ENCODE measurements around the gene SVIL.
"Not testable (repeated sequence)": the region's sequence is repeated elsewhere in the genome, so short reads cannot be mapped to it uniquely, and the experiment has no call there.

Gene SVIL

GRCh38 chr10:29516309-29516932 lies 118.3 kb downstream of the SVIL start:
- not testable (repeated sequence) for DNase-seq (ENCODE audit: low spot score)

- DNase-seq (ENCODE audit: low spot score): not testable (repeated sequence)
These were observed 118.9 kb downstream of the SVIL start for GRCh38 chr10:29515879-29516278.

GRCh38 chr10:29515104-29515503 lies 119.7 kb downstream of the SVIL start:
- DNase-seq (ENCODE audit: low spot score): not testable (repeated sequence)

- DNase-seq (ENCODE audit: low spot score): no peak
These were observed 120.5 kb downstream of the SVIL start for GRCh38 chr10:29514306-29514705.

GRCh38 chr10:29512425-29512974 lies 122.3 kb downstream of the SVIL start:
- DNase-seq (ENCODE audit: low spot score): no peak

GRCh38 chr10:29511806-29512205 lies 123.0 kb downstream of the SVIL start:
- not testable (repeated sequence) for DNase-seq (ENCODE audit: low spot score)

- DNase-seq (ENCODE audit: low spot score): not testable (repeated sequence)
These were observed 124.2 kb downstream of the SVIL start for GRCh38 chr10:29510483-29511157.

GRCh38 chr10:29508554-29509244 lies 126.1 kb downstream of the SVIL start:
- no peak for DNase-seq (ENCODE audit: low spot score)

- DNase-seq (ENCODE audit: low spot score): not testable (repeated sequence)
These were observed 127.0 kb downstream of the SVIL start for GRCh38 chr10:29507750-29508149.

GRCh38 chr10:29506324-29506921 lies 128.3 kb downstream of the SVIL start:
- DNase-seq (ENCODE audit: low spot score): not testable (repeated sequence)

- DNase-seq (ENCODE audit: low spot score): no peak
These were observed 132.4 kb downstream of the SVIL start for GRCh38 chr10:29502351-29502750.

GRCh38 chr10:29501692-29502091 lies 133.1 kb downstream of the SVIL start:
- DNase-seq (ENCODE audit: low spot score): no peak

GRCh38 chr10:29499993-29500537 lies 134.7 kb downstream of the SVIL start:
- DNase-seq (ENCODE audit: low spot score): no peak

- DNase-seq (ENCODE audit: low spot score): no peak
These were observed 138.2 kb downstream of the SVIL start for GRCh38 chr10:29496341-29497162.

GRCh38 chr10:29495366-29495765 lies 139.4 kb downstream of the SVIL start:
- DNase-seq (ENCODE audit: low spot score): no peak

GRCh38 chr10:29493697-29494096 lies 141.1 kb downstream of the SVIL start:
- DNase-seq (ENCODE audit: low spot score): no peak

GRCh38 chr10:29492774-29493173 lies 142.0 kb downstream of the SVIL start:
- DNase-seq (ENCODE audit: low spot score): no peak

GRCh38 chr10:29491918-29492317 lies 142.9 kb downstream of the SVIL start:
- DNase-seq (ENCODE audit: low spot score): no peak

- DNase-seq (ENCODE audit: low spot score): not testable (repeated sequence)
These were observed 143.9 kb downstream of the SVIL start for GRCh38 chr10:29490781-29491280.

- not testable (repeated sequence) for DNase-seq (ENCODE audit: low spot score)
These were observed 146.3 kb downstream of the SVIL start for GRCh38 chr10:29488471-29488870.

GRCh38 chr10:29487884-29488266 lies 146.9 kb downstream of the SVIL start:
- DNase-seq (ENCODE audit: low spot score): not testable (repeated sequence)
